BJ (cell line): ENCODE results near the gene WDR7. TPM values are rescaled to one million over a fixed set of nuclear protein-coding genes. Genes with fewer than 3 reads are reported as not detected.

ENCODE experiments used
- CTCF ChIA-PET: fragments of 350-600 bp; formaldehyde crosslinking; extraction: SDS; loops from one replicate; lab custom pipeline; 2021; ENCODE audit warnings: antibody characterized with exemption, inconsistent platforms; lab: Yijun Ruan, JAX
- POLR2A ChIA-PET: fragments of 300-600 bp; sonication (Branson Sonifier 250); formaldehyde crosslinking; extraction: SDS; loops from one replicate; lab custom pipeline; 2021; ENCODE audit warnings: antibody characterized with exemption; lab: Charles Lee
- DNase-seq: peaks from one replicate; pipeline ENCODE4 v3.0.0-alpha.2; 2011; ENCODE audit warnings: low read depth
- H3K27me3 ChIP-seq: 2 replicates; pipeline ENCODE4 v1.6.0; 2011; ENCODE audit warnings: low read length; ENCODE audit not compliant: control insufficient read depth, insufficient read depth
- H3K36me3 ChIP-seq: 2 replicates; pipeline ENCODE4 v1.5.1; 2011; ENCODE audit warnings: low read length; ENCODE audit not compliant: control insufficient read depth, insufficient read depth
- H3K4me3 ChIP-seq: 2 replicates; pipeline ENCODE4 v1.5.1; 2011; ENCODE audit warnings: low read depth, mild to moderate bottlenecking, control low read depth, low read length
- polyA plus RNA-seq: library from polyadenylated mRNA; depleted of rRNA; stranded (reverse); fragments of >200 nt; gene quantifications from 2 replicates; pipeline ENCODE4 v1.2.3, GENCODE V29; 2011
- TF ChIP-seq, protein P1 (sequence below): IDR thresholded peaks from 2 replicates; pipeline ENCODE4 v1.5.1; 2011; ENCODE audit warnings: low read depth, mild to moderate bottlenecking, control low read depth, inconsistent platforms, low read length, moderate library complexity; ENCODE audit not compliant: insufficient read depth

The WDR7 gene
- polyA plus RNA-seq, 1 experiment: 9.7 TPM

DNA sequence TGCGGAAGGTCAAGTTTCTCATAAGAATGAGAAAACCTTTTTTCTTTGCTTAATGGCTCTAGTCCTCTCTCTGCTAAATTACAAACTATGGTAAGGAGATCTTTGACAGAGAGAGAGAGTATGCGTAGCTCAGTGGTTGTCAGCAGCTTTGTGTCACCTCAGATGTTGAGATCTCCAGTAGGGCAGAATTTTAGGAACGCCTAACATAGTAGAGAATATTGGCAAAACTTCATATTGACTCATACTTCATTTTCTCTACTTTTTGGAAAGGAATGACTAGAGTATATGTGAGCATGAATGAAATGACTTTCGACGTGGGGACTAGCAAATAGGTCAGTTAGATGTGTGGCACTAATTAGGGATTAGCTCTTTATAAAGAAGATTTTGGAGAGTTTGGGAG is 64.0 kb downstream of the WDR7 start:
- Histone ChIP-seq H3K27me3 (no peaks in the 10 kb centered on the region), H3K4me3 (no peak overlapping the region), H3K36me3 (no peaks in the 10 kb centered on the region)
- ChIA-PET POLR2A (no interaction called here), CTCF (interaction anchor here (0.6 to 1.1 kb wide), 2 partner anchors 12 to 13 kb away, joined by 3 to 5 read pairs; no protein-coding TSS in a partner anchor)
- TF ChIP-seq, protein P1, sequence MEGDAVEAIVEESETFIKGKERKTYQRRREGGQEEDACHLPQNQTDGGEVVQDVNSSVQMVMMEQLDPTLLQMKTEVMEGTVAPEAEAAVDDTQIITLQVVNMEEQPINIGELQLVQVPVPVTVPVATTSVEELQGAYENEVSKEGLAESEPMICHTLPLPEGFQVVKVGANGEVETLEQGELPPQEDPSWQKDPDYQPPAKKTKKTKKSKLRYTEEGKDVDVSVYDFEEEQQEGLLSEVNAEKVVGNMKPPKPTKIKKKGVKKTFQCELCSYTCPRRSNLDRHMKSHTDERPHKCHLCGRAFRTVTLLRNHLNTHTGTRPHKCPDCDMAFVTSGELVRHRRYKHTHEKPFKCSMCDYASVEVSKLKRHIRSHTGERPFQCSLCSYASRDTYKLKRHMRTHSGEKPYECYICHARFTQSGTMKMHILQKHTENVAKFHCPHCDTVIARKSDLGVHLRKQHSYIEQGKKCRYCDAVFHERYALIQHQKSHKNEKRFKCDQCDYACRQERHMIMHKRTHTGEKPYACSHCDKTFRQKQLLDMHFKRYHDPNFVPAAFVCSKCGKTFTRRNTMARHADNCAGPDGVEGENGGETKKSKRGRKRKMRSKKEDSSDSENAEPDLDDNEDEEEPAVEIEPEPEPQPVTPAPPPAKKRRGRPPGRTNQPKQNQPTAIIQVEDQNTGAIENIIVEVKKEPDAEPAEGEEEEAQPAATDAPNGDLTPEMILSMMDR: no peak
- no peak for DNase-seq

DNA sequence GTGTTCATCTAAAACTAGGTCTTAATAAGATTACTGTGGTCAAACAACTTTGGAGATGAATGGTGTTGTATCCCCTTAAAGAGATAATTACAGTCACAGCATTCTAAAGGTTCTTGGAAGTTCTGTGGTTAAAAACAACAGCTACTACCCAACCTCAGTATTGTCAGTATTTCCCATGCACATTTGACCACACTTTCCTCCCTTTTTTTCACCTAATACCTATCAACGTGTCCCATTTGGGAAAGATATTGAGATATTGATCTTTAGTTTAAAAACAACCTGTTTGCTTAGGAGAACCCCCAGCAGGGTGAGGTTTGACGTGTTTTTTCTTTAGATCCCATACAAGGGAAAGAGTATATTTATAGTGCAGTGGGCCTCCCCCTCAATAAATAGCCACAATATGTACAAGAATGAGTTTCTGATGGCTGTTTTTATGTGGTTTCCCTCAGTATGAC is 65.6 kb downstream of the WDR7 start:
- no peak for DNase-seq
- H3K36me3 ChIP-seq: no peaks in the 10 kb centered on the region
- CTCF ChIA-PET: no interaction called here

DNA sequence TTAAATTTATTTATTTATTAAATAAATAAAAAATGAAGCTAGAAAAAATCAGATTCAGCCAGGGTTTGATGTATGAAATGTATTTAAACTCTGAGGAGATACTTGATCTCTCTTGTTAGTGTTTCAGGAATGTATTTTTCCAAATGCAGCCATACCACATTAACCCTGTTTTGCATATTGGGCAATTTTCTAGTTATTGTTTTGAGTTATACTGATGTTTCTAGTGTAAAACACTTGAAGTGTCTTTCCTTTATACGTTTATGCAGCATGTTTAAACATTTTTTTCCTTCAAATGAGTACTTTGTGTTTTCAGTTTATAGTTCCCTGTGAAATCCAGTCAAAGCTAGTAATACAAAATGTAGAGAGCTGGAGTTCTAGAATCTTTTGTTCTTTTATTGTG is 69.9 kb downstream of the WDR7 start:
- POLR2A ChIA-PET: no interaction called here

More for the DNA sequence above, 65.6 kb downstream of the WDR7 start:
- POLR2A ChIA-PET: no interaction called here
- no peaks in the 10 kb centered on the region for H3K27me3 ChIP-seq
- TF ChIP-seq, protein P1: no peak
- H3K4me3 ChIP-seq: no peak overlapping the region

DNA sequence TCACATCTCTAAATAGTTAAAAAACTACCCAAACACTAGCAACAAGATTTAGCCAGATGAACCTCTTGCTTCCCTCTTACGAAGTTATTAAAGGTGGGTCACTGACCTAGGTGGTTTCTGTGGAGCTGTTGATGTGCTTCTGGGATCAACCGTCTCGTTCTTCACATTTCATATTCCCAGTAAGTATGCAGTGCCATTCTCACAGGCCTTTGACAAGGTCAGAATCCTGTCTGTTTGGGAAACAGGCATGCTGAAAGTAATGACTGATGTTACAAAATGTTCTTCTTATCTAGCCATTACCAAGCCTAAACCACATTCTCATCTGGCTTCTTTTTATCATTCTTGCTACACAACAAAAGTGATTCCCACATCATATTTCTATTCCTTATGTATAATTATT is 70.3 kb downstream of the WDR7 start:
- ChIA-PET CTCF (no interaction called here), POLR2A (no interaction called here)
- TF ChIP-seq, protein P1: no peak
- Histone ChIP-seq H3K36me3 (no peaks in the 10 kb centered on the region), H3K4me3 (no peak overlapping the region), H3K27me3 (no peaks in the 10 kb centered on the region)
- no peak for DNase-seq

More for the DNA sequence above, 69.9 kb downstream of the WDR7 start:
- Histone ChIP-seq H3K27me3 (no peaks in the 10 kb centered on the region), H3K36me3 (no peaks in the 10 kb centered on the region), H3K4me3 (no peak overlapping the region)
- no peak for DNase-seq
- CTCF ChIA-PET: interaction anchor here (1.3 kb wide), 1 partner anchor 8 kb away, joined by 3 read pairs; no protein-coding TSS in a partner anchor
- TF ChIP-seq, protein P1: no peak

DNA sequence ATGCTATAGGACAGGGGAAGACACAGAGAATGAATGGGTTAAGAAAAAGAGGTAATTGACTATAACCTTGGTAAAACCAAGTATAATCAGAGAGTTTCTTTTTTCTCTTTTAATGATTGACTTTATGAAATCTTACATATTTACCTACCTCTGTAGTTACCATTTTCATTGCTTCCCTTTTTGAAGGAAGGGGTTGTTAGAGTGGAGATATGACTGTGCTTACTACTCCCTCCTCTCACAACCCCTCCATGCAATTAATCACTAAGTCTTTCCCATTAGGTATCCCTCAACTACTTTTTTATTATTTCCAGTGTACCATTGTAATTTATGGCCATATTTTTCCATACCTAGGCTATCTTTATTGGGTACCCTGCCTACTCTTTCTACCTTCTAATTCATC is 71.4 kb downstream of the WDR7 start:
- CTCF ChIA-PET: no interaction called here
- H3K4me3 ChIP-seq: no peak overlapping the region
- H3K27me3 ChIP-seq: no peaks in the 10 kb centered on the region
- POLR2A ChIA-PET: no interaction called here
- DNase-seq: no peak
- TF ChIP-seq, protein P1: no peak
- no peaks in the 10 kb centered on the region for H3K36me3 ChIP-seq
